Smooth muscle cell (in vitro differentiated cells): ENCODE data around the gene MAPK4. TPM values are rescaled to one million over a fixed set of nuclear protein-coding genes. Genes with fewer than 3 reads are reported as not detected.

Experiments used
- DNase-seq: peaks from one replicate; lab custom pipeline; 2025; ENCODE audit not compliant: unreplicated experiment; lab: John Stamatoyannopoulos, UW
- H2AFZ ChIP-seq: fragments of 200-600 bp; sonication (generic); 2 replicates; pipeline ENCODE4 v1.6.0; 2016; ENCODE audit warnings: antibody characterized with exemption, low read depth, mild to moderate bottlenecking
- H3F3A ChIP-seq: fragments of 200-600 bp; sonication (generic); 2 replicates; pipeline ENCODE4 v1.6.0; 2017; ENCODE audit warnings: antibody characterized with exemption, low read depth
- H3K27ac ChIP-seq: fragments of 200-600 bp; sonication (generic); 2 replicates; pipeline ENCODE4 v1.5.1; 2016; ENCODE audit warnings: low read depth, mild to moderate bottlenecking
- H3K27me3 ChIP-seq: fragments of 200-600 bp; sonication (generic); 2 replicates; pipeline ENCODE4 v1.6.1; 2016; ENCODE audit warnings: low read depth, mild to moderate bottlenecking
- H3K36me3 ChIP-seq: fragments of 200-600 bp; sonication (generic); 2 replicates; pipeline ENCODE4 v1.5.1; 2016; ENCODE audit warnings: low read depth
- H3K4me1 ChIP-seq: fragments of 200-600 bp; sonication (generic); 2 replicates; pipeline ENCODE4 v1.5.1; 2016; ENCODE audit warnings: low read depth
- H3K4me2 ChIP-seq: fragments of 200-600 bp; sonication (generic); 2 replicates; pipeline ENCODE4 v1.6.0; 2016; ENCODE audit warnings: mild to moderate bottlenecking
- H3K4me3 ChIP-seq: fragments of 200-600 bp; sonication (generic); 2 replicates; pipeline ENCODE4 v1.5.1; 2016; ENCODE audit warnings: mild to moderate bottlenecking
- H3K79me2 ChIP-seq: fragments of 200-600 bp; sonication (generic); 2 replicates; pipeline ENCODE4 v1.6.0; 2016; ENCODE audit warnings: low read depth, mild to moderate bottlenecking
- H3K9ac ChIP-seq: fragments of 200-600 bp; sonication (generic); 2 replicates; pipeline ENCODE4 v1.6.0; 2016; ENCODE audit warnings: low read depth
- H3K9me3 ChIP-seq: fragments of 200-600 bp; sonication (generic); replicated peaks from 2 replicates; pipeline ENCODE4 v1.5.1; 2016; ENCODE audit warnings: low read depth
- H4K20me1 ChIP-seq: fragments of 200-600 bp; sonication (generic); 2 replicates; pipeline ENCODE4 v1.6.0; 2016; ENCODE audit warnings: low read depth
- CTCF ChIP-seq: fragments of 200-600 bp; sonication (generic); IDR thresholded peaks from 2 replicates; pipeline ENCODE4 v1.5.1; 2017; ENCODE audit warnings: borderline replicate concordance, mild to moderate bottlenecking, antibody characterized with exemption; ENCODE audit not compliant: insufficient read depth, poor library complexity, severe bottlenecking
- WGBS: methylation state at CpG from one replicate; pipeline ENCODE4 v1.1.7; 2016; ENCODE audit warnings: low lambda C conversion rate; 5-methylcytosine and 5-hydroxymethylcytosine counted together
- polyA plus RNA-seq: library from polyadenylated mRNA; unstranded; fragments of >200 nt; fragmentation: Nextera tagmentation; extraction: Ambion mirVana; gene quantifications from 2 replicates; pipeline ENCODE4 v1.2.1, GENCODE V29; 2016
- total RNA-seq: library from RNA; depleted of rRNA; stranded (reverse); fragments of >200 nt; gene quantifications from 2 replicates; pipeline ENCODE4 v1.2.3, GENCODE V29; 2014

The MAPK4 gene
- total and polyA plus RNA-seq, 2 experiments from 2014 or later, result 0.09 TPM; not detected in 1

- H3K4me2 ChIP-seq, result no peak overlapping the region
- H3K9ac ChIP-seq, result no peak overlapping the region
- H3F3A ChIP-seq, result no peaks in the 10 kb centered on the region
- no peaks in the 10 kb centered on the region for H3K9me3 ChIP-seq
- H3K36me3 ChIP-seq, result no peaks in the 10 kb centered on the region
- H3K4me1 ChIP-seq, result peaks cover 5% of the 10 kb centered on the region
- no peak for DNase-seq
- no peaks in the 10 kb centered on the region for H4K20me1 ChIP-seq
- H3K27me3 ChIP-seq, result no peaks in the 10 kb centered on the region
- no peak overlapping the region for H2AFZ ChIP-seq
- no peak for TF ChIP-seq CTCF
- H3K4me3 ChIP-seq, result no peak overlapping the region
- 90% methylated on average over 3 of the region's 3 CpGs for WGBS
- H3K79me2 ChIP-seq, result no peaks in the 10 kb centered on the region
- H3K27ac ChIP-seq, result no peak overlapping the region
Measured at GRCh38 chr18:50754297-50754696, 194.4 kb downstream of the MAPK4 start.

- Histone ChIP-seq H3K4me2 (no peak overlapping the region), H3K4me3 (no peak overlapping the region), H2AFZ (no peak overlapping the region), H3K36me3 (no peaks in the 10 kb centered on the region), H3K27me3 (no peaks in the 10 kb centered on the region), H3K9ac (no peak overlapping the region), H4K20me1 (no peaks in the 10 kb centered on the region), H3K27ac (no peak overlapping the region), H3K79me2 (no peaks in the 10 kb centered on the region), H3K4me1 (no peaks in the 10 kb centered on the region), H3K9me3 (no peaks in the 10 kb centered on the region), H3F3A (no peaks in the 10 kb centered on the region)
- 89% methylated on average over 7 of the region's 7 CpGs for WGBS
- no peak for TF ChIP-seq CTCF
- no peak for DNase-seq
Measured at GRCh38 chr18:50757358-50757757, 197.5 kb downstream of the MAPK4 start.

GRCh38 chr18:50769463-50769862 is 209.6 kb downstream of the MAPK4 start:
- H3K9ac ChIP-seq, result no peak overlapping the region
- H3F3A ChIP-seq, result no peaks in the 10 kb centered on the region

More at GRCh38 chr18:50769463-50769862, 209.6 kb downstream of the MAPK4 start:
- no peaks in the 10 kb centered on the region for H3K79me2 ChIP-seq
- TF ChIP-seq CTCF, result no peak
- no peak overlapping the region for H2AFZ ChIP-seq
- no peaks in the 10 kb centered on the region for H3K4me1 ChIP-seq
- no peak overlapping the region for H3K4me3 ChIP-seq
- no peak for DNase-seq
- no peak overlapping the region for H3K4me2 ChIP-seq
- no peaks in the 10 kb centered on the region for H3K27me3 ChIP-seq
- H3K36me3 ChIP-seq, result peaks cover 3% of the 10 kb centered on the region
- H4K20me1 ChIP-seq, result no peaks in the 10 kb centered on the region
- H3K27ac ChIP-seq, result no peak overlapping the region
- H3K9me3 ChIP-seq, result no peaks in the 10 kb centered on the region
